Mucosa of rectum (tissue), 2 donors: ENCODE data around the gene ABHD17A.

ENCODE experiments used
- H3K27ac ChIP-seq, 2 donors: one replicate each; pipeline ENCODE4 v1.7.0; 2013; ENCODE audit warnings: inconsistent platforms in 2 of 2, low read depth in 2 of 2, low read length in 2 of 2
- H3K27me3 ChIP-seq, 2 donors: one replicate each; pipeline ENCODE4 v1.7.0; 2013; ENCODE audit warnings: low read length in 2 of 2; ENCODE audit not compliant: control insufficient read depth in 2 of 2, insufficient read depth in 2 of 2
- H3K36me3 ChIP-seq, 2 donors: one replicate each; pipeline ENCODE4 v1.7.0; 2013; ENCODE audit warnings: low read length in 2 of 2; ENCODE audit not compliant: control insufficient read depth in 2 of 2, insufficient read depth in 2 of 2
- H3K4me1 ChIP-seq, 2 donors: one replicate each; pipeline ENCODE4 v1.7.0; 2013; ENCODE audit warnings: low read length in 2 of 2, mild to moderate bottlenecking in 1 of 2; ENCODE audit not compliant: control insufficient read depth in 2 of 2, insufficient read depth in 2 of 2
- H3K4me3 ChIP-seq, 2 donors: one replicate each; pipeline ENCODE4 v1.7.0; 2013; ENCODE audit warnings: low read length in 2 of 2
- H3K9ac ChIP-seq, 2 donors: one replicate each; pipeline ENCODE4 v1.7.0; 2013; ENCODE audit warnings: low read length in 2 of 2, low read depth in 1 of 2, mild to moderate bottlenecking in 1 of 2
- H3K9me3 ChIP-seq, 2 donors: one replicate each; pipeline ENCODE4 v1.7.0; 2013; ENCODE audit warnings: low read length in 2 of 2; ENCODE audit not compliant: control insufficient read depth in 2 of 2
- donor health status: healthy.
- donor health status: Normal muscosa, but diverticular disease.

Gene ABHD17A

DNA sequence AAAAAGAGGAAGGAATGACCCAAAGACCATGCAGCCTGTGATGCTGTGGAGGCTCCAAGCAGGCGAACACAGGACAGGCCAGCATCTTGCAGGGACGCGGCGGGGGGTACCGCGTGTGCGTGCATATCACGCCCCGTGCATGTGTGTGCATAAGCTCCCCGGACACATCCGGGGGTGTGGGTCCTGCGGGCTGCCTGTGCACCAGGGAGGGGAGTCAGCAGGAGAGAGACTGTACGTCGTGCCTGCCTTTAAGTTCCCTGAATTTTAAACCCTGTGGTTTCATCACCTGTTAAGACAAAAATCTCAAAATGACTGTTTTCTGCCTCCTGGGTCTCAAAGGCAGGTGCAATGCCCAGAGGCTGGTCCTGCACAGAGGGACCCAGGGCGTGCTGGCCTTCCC, 36.5 kb upstream of the ABHD17A start:
- Histone ChIP-seq H3K4me3 (no peak overlapping the region), H3K36me3 (peaks cover 32 to 42% of the 10 kb centered on the region in 2 donors), H3K27me3 (no peaks in the 10 kb centered on the region), H3K9ac (no peak overlapping the region), H3K27ac (no peak overlapping the region), H3K9me3 (no peaks in the 10 kb centered on the region), H3K4me1 (no peaks in the 10 kb centered on the region)

DNA sequence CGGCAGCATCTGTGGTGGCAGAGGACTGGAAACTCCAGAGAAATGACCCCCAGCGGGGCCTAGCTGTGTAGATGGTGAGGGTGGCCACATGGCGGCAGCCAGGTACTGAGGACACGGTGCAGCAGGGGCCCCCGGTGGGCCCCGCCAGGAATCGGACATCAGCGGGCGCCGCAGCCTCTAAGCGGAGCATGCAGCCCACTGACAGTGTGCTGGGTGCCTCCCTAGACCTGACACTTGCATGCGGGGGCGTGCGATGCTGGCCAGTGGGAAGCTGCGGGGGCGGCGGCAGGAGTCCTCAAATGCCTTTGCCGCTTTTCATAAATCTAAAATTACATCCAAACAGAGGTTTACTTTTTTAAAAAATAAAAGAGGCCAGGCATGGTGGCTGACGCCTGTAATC, 36.0 kb upstream of the ABHD17A start:
- Histone ChIP-seq H3K27me3 (no peaks in the 10 kb centered on the region), H3K4me1 (no peaks in the 10 kb centered on the region), H3K9ac (no peak overlapping the region), H3K9me3 (no peaks in the 10 kb centered on the region), H3K4me3 (no peak overlapping the region), H3K27ac (no peak overlapping the region), H3K36me3 (peaks cover 32 to 42% of the 10 kb centered on the region in 2 donors)

- H3K27ac ChIP-seq, result no peak overlapping the region
- H3K27me3 ChIP-seq, result no peaks in the 10 kb centered on the region
- no peaks in the 10 kb centered on the region for H3K9me3 ChIP-seq
- no peaks in the 10 kb centered on the region for H3K4me1 ChIP-seq
- no peak overlapping the region for H3K9ac ChIP-seq
- peaks cover 32 to 42% of the 10 kb centered on the region in 2 donors for H3K36me3 ChIP-seq
- H3K4me3 ChIP-seq, result no peak overlapping the region
Observed at GRCh38 chr19:1920644-1921043, 35.3 kb upstream of the ABHD17A start.

GRCh38 chr19:1918975-1919374, 33.7 kb upstream of the ABHD17A start:
- Histone ChIP-seq H3K4me1 (no peaks in the 10 kb centered on the region), H3K9me3 (no peaks in the 10 kb centered on the region), H3K36me3 (peaks cover 38 to 40% of the 10 kb centered on the region in 2 donors), H3K27me3 (no peaks in the 10 kb centered on the region), H3K9ac (no peak overlapping the region), H3K27ac (no peak overlapping the region), H3K4me3 (no peak overlapping the region)

DNA sequence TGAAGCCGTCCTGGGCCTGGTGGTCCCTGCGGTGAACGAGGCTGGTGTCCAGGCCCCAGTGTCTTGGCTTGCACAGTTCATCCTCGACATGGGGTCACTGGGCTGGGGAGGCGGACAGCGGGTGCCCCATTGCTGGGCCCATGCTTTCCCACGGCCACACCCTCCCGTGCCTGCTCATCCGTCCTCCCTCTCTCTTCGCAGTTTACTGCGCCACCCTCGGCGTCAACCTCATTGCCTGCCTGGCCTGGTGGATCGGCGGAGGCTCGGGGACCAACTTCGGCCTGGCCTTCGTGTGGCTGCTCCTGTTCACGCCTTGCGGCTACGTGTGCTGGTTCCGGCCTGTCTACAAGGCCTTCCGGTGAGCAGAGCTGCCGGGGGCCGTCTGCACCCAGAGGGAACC, 32.6 kb upstream of the ABHD17A start:
- Histone ChIP-seq H3K36me3 (peaks cover 41 to 42% of the 10 kb centered on the region in 2 donors), H3K27ac (no peak overlapping the region), H3K4me3 (no peak overlapping the region), H3K27me3 (no peaks in the 10 kb centered on the region), H3K9ac (no peak overlapping the region), H3K9me3 (no peaks in the 10 kb centered on the region), H3K4me1 (no peaks in the 10 kb centered on the region)

GRCh38 chr19:1917146-1917545, 31.9 kb upstream of the ABHD17A start:
- Histone ChIP-seq H3K9ac (no peak overlapping the region), H3K4me3 (no peak overlapping the region), H3K27ac (no peak overlapping the region), H3K4me1 (peaks cover 0 to 1% of the 10 kb centered on the region in 2 donors), H3K36me3 (peaks cover 35 to 44% of the 10 kb centered on the region in 2 donors), H3K27me3 (no peaks in the 10 kb centered on the region), H3K9me3 (no peaks in the 10 kb centered on the region)

DNA sequence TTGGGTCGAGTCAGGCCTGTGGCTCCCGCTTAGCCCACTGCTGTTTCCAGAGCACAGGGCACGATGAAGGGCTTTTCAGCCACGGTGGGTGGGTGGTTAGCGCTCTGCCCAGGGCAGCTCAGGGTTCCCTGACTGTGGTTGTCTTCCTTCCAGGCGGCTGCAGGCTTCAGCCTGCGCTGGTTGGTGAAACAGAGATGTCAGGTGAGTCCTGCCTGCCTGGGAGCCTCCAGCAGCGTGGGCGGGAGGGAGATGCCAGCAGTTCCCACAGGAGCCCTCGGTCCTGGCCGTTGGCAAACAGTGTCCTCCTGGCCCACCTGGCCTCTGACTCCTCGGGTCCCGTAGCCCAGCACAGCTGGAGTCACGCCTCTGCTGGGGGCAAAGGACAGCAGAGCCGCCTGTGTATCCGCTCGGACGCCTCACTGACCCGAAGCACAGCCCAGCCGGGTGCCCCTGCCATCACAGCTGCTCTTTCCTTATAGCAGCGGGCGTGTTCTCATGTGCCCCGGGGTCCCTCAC, 29.6 kb upstream of the ABHD17A start:
- no peaks in the 10 kb centered on the region for H3K9me3 ChIP-seq
- H3K27ac ChIP-seq, result no peak overlapping the region
- H3K36me3 ChIP-seq, result peaks cover 20 to 28% of the 10 kb centered on the region in 2 donors
- H3K9ac ChIP-seq, result no peak overlapping the region
- no peak overlapping the region for H3K4me3 ChIP-seq
- H3K27me3 ChIP-seq, result no peaks in the 10 kb centered on the region
- H3K4me1 ChIP-seq, result peaks cover 3 to 4% of the 10 kb centered on the region in 2 donors

- H3K36me3 ChIP-seq, result peaks cover 18 to 27% of the 10 kb centered on the region in 2 donors
- no peaks in the 10 kb centered on the region for H3K27me3 ChIP-seq
- no peak overlapping the region for H3K9ac ChIP-seq
- H3K27ac ChIP-seq, result no peak overlapping the region
- H3K9me3 ChIP-seq, result no peaks in the 10 kb centered on the region
- peaks cover 10 to 12% of the 10 kb centered on the region in 2 donors for H3K4me1 ChIP-seq
- H3K4me3 ChIP-seq, result no peak overlapping the region
Observed at GRCh38 chr19:1913781-1914577, 28.7 kb upstream of the ABHD17A start.

DNA sequence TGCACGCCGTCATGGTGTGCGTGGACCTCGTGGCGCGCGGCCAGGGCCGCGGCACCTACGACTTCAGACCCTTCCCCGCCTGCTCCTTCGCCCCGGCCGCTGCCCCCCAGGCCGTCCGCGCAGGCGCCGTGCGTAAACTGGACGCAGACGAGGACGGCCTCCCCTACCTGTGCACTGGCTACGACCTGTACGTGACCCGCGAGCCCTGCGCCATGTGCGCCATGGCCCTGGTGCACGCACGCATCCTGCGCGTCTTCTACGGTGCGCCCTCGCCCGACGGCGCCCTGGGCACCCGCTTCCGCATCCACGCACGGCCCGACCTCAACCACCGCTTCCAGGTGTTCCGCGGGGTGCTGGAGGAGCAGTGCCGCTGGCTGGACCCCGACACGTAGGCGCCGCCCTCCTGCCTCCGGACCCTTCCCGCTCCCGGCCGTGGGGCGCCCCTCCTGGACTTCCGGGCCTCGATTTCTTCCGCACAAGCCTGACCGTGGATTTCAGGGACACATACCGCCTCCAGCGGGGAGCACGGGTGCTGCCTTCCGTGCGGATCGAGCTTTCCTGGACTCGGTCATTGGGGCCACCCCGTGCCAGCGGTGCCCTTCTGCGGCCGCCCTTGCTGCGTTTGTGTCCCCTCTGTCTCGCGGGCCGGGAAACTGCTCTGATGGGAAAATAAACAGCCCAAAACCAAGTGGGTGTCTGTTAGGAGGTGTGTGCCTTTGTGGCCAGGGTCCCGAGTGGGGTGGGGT, 27.6 kb upstream of the ABHD17A start:
- H3K4me3 ChIP-seq, result no peak overlapping the region
- no peaks in the 10 kb centered on the region for H3K27me3 ChIP-seq
- H3K9me3 ChIP-seq, result no peaks in the 10 kb centered on the region
- H3K27ac ChIP-seq, result no peak overlapping the region
- no peak overlapping the region for H3K9ac ChIP-seq
- H3K36me3 ChIP-seq, result peaks cover 13 to 20% of the 10 kb centered on the region in 2 donors
- H3K4me1 ChIP-seq, result peaks cover 17 to 18% of the 10 kb centered on the region in 2 donors

DNA sequence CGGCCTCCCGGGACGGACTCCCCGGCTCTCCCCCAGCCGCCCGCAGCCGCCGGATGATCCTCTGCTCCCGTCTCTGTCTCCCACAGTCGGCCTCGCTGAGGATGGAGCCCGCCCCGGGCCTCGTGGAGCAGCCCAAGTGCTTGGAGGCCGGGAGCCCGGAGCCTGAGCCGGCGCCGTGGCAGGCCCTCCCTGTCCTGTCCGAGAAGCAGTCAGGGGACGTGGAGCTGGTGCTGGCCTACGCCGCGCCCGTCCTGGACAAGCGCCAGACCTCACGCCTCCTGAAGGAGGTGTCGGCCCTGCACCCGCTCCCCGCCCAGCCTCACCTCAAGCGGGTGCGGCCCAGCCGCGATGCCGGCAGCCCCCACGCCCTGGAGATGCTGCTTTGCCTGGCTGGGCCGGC, 26.7 kb upstream of the ABHD17A start:
- peaks cover 25 to 26% of the 10 kb centered on the region in 2 donors for H3K4me1 ChIP-seq
- no peaks in the 10 kb centered on the region for H3K27me3 ChIP-seq
- H3K27ac ChIP-seq, result peak overlapping the region; percentile 43 to 65
- H3K36me3 ChIP-seq, result peaks cover 8 to 19% of the 10 kb centered on the region in 2 donors
- H3K9ac ChIP-seq, result peak overlapping the region in 1 of 2 donors; percentile 51
- H3K4me3 ChIP-seq, result no peak overlapping the region
- no peaks in the 10 kb centered on the region for H3K9me3 ChIP-seq
